ENCODE data around the gene KIF20B. TPM values are rescaled to one million over a fixed set of nuclear protein-coding genes. Genes with fewer than 3 reads are reported as not detected.

The KIF20B gene
- total and polyA plus RNA-seq, 2 of the 8 experiments (the other 6 are each of a cell fraction or from before 2014, with no cell fraction given): 4.5 to 72.0 TPM

- H2BK12ac ChIP-seq (ENCODE audit: low read depth, low read length): no peak overlapping the region
- peak overlapping the region; percentile 81 for H2BK120ac ChIP-seq (replicated peaks; ENCODE audit: low read depth, low read length)
- H3K9me3 ChIP-seq (ENCODE audit: insufficient read depth in 2 of 2, low read depth in 1 of 2, low read length in 1 of 2): no peaks in the 10 kb centered on the region
- H3K14ac ChIP-seq (ENCODE audit: insufficient read length): no peak overlapping the region
- H3K18ac ChIP-seq (ENCODE audit: extremely low read depth, low read length): peak overlapping the region; percentile 91
- peak overlapping the region; percentile 84; the same call in 1 of the 2 replicates for H4K8ac ChIP-seq (ENCODE audit: extremely low read depth, insufficient read depth, low read length)
- H2BK15ac ChIP-seq (ENCODE audit: low read length): no peak overlapping the region; the same call in 1 of the 2 replicates
- CTCF ChIA-PET (ENCODE audit: partially characterized antibody): interaction anchor here (0.7 to 1.3 kb wide), 7 partner anchors 8 to 283 kb away, joined by 3 to 5 read pairs (median 3); no protein-coding TSS in a partner anchor
- H3K36me3 ChIP-seq (ENCODE audit: control insufficient read depth in 2 of 4, insufficient read depth in 4 of 4, low read length in 3 of 4): 0 out of 8 replicates have a peak, but pooled peaks cover 0 to 5% (median 0%) of the 10 kb centered on the region in 4 experiments
- peaks cover 2 to 3% of the 10 kb centered on the region in 2 experiments for H4K20me1 ChIP-seq (replicated peaks in 1 of 2; ENCODE audit: control insufficient read depth in 1 of 2, insufficient read depth in 2 of 2, low read length in 2 of 2)
- H2BK20ac ChIP-seq (ENCODE audit: low read length): no peak overlapping the region
- FAIRE-seq (no peak), DNase-seq (ENCODE audit: low read depth in 1 of 2, low spot score in 2 of 2) (no peak)
- peak overlapping the region; percentile 89 to 100 (median 100) for H3K4me3 ChIP-seq (ENCODE audit: extremely low read depth in 1 of 4, insufficient read depth in 2 of 4, low read depth in 3 of 4, low read length in 4 of 4)
- peak overlapping the region in 3 of 4 experiments; percentile 86 to 94 (median 88); a peak in 6 of 7 replicates for H3K9ac ChIP-seq (replicated peaks in 1 of 4; ENCODE audit: extremely low read depth in 1 of 4, low read depth in 3 of 4, low read length in 3 of 4)
- POLR2A ChIA-PET (ENCODE audit: partially characterized antibody): interaction anchor here (0.6 to 2.1 kb wide), 22 partner anchors 8 to 821 kb away, joined by 3 to 36 read pairs (median 4); partner anchors contain the start of genes SLC16A12 and STAMBPL1
- peak overlapping the region; percentile 70 to 88 for H3K4me2 ChIP-seq (ENCODE audit: insufficient read depth in 1 of 2, low read depth in 2 of 2, low read length in 2 of 2)
- peak overlapping the region; percentile 90; the same call in 1 of the 2 replicates for H2AFZ ChIP-seq (ENCODE audit: low read length)
- 5% methylated on average over 7 of the region's 8 CpGs; no CpG with 5 or more reads in 1 of the 2 experiments for WGBS, 2 experiments (ENCODE audit: extremely low coverage in 1 of 2, insufficient coverage in 1 of 2, insufficient read length in 1 of 2, insufficient replicate concordance in 2 of 2, low coverage in 1 of 2, low lambda C conversion rate in 2 of 2, missing lambda C conversion rate in 1 of 2)
- peak overlapping the region; percentile 67 for H3K56ac ChIP-seq (replicated peaks; ENCODE audit: insufficient read length, low read depth, low read length)
- H3K4me1 ChIP-seq (replicated peaks in 1 of 4; ENCODE audit: control insufficient read depth in 3 of 4, insufficient read depth in 4 of 4, low read length in 3 of 4): peaks cover 0 to 4% (median 2%) of the 10 kb centered on the region in 4 experiments; a peak in 3 of 7 replicates
- no peaks in the 10 kb centered on the region for H3K79me1 ChIP-seq (ENCODE audit: low read depth, low read length)
- no peak overlapping the region for H2AK5ac ChIP-seq (ENCODE audit: low read depth, low read length)
- peaks cover 13 to 44% of the 10 kb centered on the region in 2 experiments for H3K79me2 ChIP-seq (ENCODE audit: control insufficient read depth in 1 of 2, insufficient read depth in 2 of 2, low read length in 2 of 2)
- no peak overlapping the region for H3K23ac ChIP-seq (ENCODE audit: insufficient read length)
- H3K23me2 ChIP-seq (ENCODE audit: low read depth, low read length): peaks cover 2% of the 10 kb centered on the region
- H3K27me3 ChIP-seq (replicated peaks in 1 of 4; ENCODE audit: control insufficient read depth in 3 of 4, extremely low read depth in 1 of 4, insufficient read depth in 3 of 4, low read length in 3 of 4): no peaks in the 10 kb centered on the region
- peak overlapping the region; percentile 99 for H4K5ac ChIP-seq (ENCODE audit: insufficient read length, low read depth, low read length)
- H4K91ac ChIP-seq (replicated peaks; ENCODE audit: insufficient read length, low read length): peak overlapping the region; percentile 91
- H3K4ac ChIP-seq (replicated peaks; ENCODE audit: insufficient read length, low read depth, low read length): no peak overlapping the region
- peak overlapping the region; percentile 84 for H2BK5ac ChIP-seq (ENCODE audit: low read depth, low read length)
- H3K27ac ChIP-seq (ENCODE audit: low read depth, low read length): peak overlapping the region; percentile 70
- TF ChIP-seq SP1 (IDR thresholded peaks at IDR 0.05; ENCODE audit: low read depth, low read length) (no peak), RBBP5 (IDR thresholded peaks at IDR 0.05; ENCODE audit: borderline replicate concordance, low read depth, low read length) (no peak), BACH1 (IDR thresholded peaks at IDR 0.05; ENCODE audit: low read length) (no peak), CTBP2 (IDR thresholded peaks at IDR 0.05; ENCODE audit: borderline replicate concordance, insufficient read depth, insufficient read length, low read length) (no peak), CHD2 (IDR thresholded peaks at IDR 0.05; ENCODE audit: low read length) (no peak), SIX5 (IDR thresholded peaks at IDR 0.05; ENCODE audit: low read depth, low read length) (no peak), EGR1 (IDR thresholded peaks at IDR 0.05; ENCODE audit: borderline replicate concordance, low read depth, low read length) (no peak), MAFK (IDR thresholded peaks at IDR 0.05; ENCODE audit: low read depth, low read length) (no peak), ZNF274 (IDR thresholded peaks at IDR 0.05; ENCODE audit: borderline replicate concordance, extremely low read depth, low read length) (no peak), GABPA (IDR thresholded peaks at IDR 0.05; ENCODE audit: borderline replicate concordance, insufficient read depth, low read length) (no peak), JUN (IDR thresholded peaks at IDR 0.05; ENCODE audit: low read depth, low read length) (no peak), TCF12 (IDR thresholded peaks at IDR 0.05; ENCODE audit: low read depth, low read length) (no peak), BCL11A (IDR thresholded peaks at IDR 0.05; ENCODE audit: low read depth in 2 of 2, low read length in 2 of 2) (no peak), KDM1A (IDR thresholded peaks at IDR 0.05; ENCODE audit: borderline replicate concordance, low read length) (no peak), TAF7 (optimal IDR thresholded peaks at IDR 0.05; ENCODE audit: borderline replicate concordance, low read depth, low read length) (no peak)
These were observed 508 bp upstream of the KIF20B start for GRCh38 chr10:89700923-89701241.
